ENCODE data around the gene GAS7. TPM values are rescaled to one million over a fixed set of nuclear protein-coding genes. Genes with fewer than 3 reads are reported as not detected.

GAS7 gene
- polyA plus RNA-seq, 6 donors from 2014 or later = 1.1 to 3.6 (median 1.8) TPM; not detected in 1

GRCh38 chr17:10135539-10136257 is 62.7 kb downstream of the GAS7 start:
- ATAC-seq (ENCODE audit: low read depth in 2 of 2) = no peak
- Mint-ChIP-seq H3K9me3 (no peaks in the 10 kb centered on the region), H3K36me3 (no peaks in the 10 kb centered on the region), H3K4me3 (peak overlapping the region in 1 of 8 donors; percentile 4), H3K27ac (peak overlapping the region in 1 of 6 donors; percentile 84), H3K27me3 (no peaks in the 10 kb centered on the region), H3K4me1 (peaks cover 3 to 18% (median 7%) of the 10 kb centered on the region in 3 donors)
- DNase-seq = no peak

GRCh38 chr17:10130677-10131076 is 67.7 kb downstream of the GAS7 start:
- H3K36me3 Mint-ChIP-seq = no peaks in the 10 kb centered on the region
- no peak overlapping the region for H3K4me3 Mint-ChIP-seq
- H3K27me3 Mint-ChIP-seq = no peaks in the 10 kb centered on the region

GRCh38 chr17:10130263-10130662 is 68.1 kb downstream of the GAS7 start:
- DNase-seq (no peak), ATAC-seq (ENCODE audit: low read depth in 2 of 2) (no peak)
- Mint-ChIP-seq H3K9me3 (peaks cover 0 to 5% (median 0%) of the 10 kb centered on the region in 7 donors), H3K36me3 (no peaks in the 10 kb centered on the region), H3K27ac (peak overlapping the region in 1 of 6 donors; percentile 58), H3K27me3 (no peaks in the 10 kb centered on the region), H3K4me3 (no peak overlapping the region), H3K4me1 (peaks cover 5 to 37% (median 26%) of the 10 kb centered on the region in 3 donors)

More at GRCh38 chr17:10130677-10131076, 67.7 kb downstream of the GAS7 start:
- no peak for DNase-seq
- Mint-ChIP-seq H3K27ac (peak overlapping the region in 3 of 6 donors; percentile 47 to 86 (median 82)), H3K4me1 (peaks cover 8 to 37% (median 31%) of the 10 kb centered on the region in 3 donors), H3K9me3 (peaks cover 0 to 5% (median 0%) of the 10 kb centered on the region in 7 donors)
- no peak for ATAC-seq (ENCODE audit: low read depth in 2 of 2)

GRCh38 chr17:10127819-10128425 is 70.5 kb downstream of the GAS7 start:
- Mint-ChIP-seq H3K27me3 (no peaks in the 10 kb centered on the region), H3K4me3 (peak overlapping the region in 4 of 8 donors; percentile 9 to 80 (median 22)), H3K36me3 (no peaks in the 10 kb centered on the region), H3K4me1 (peaks cover 8 to 41% (median 39%) of the 10 kb centered on the region in 3 donors), H3K9me3 (peaks cover 0 to 5% (median 0%) of the 10 kb centered on the region in 7 donors), H3K27ac (peak overlapping the region in 5 of 6 donors; percentile 1 to 88 (median 42))
- ATAC-seq (ENCODE audit: low read depth in 2 of 2) (peak; percentile 51 to 63), DNase-seq (no peak)

- Mint-ChIP-seq H3K4me1 (peaks cover 16 to 50% (median 50%) of the 10 kb centered on the region in 3 donors), H3K4me3 (peak overlapping the region in 4 of 8 donors; percentile 2 to 80 (median 22)), H3K9me3 (peaks cover 0 to 5% (median 0%) of the 10 kb centered on the region in 7 donors), H3K27ac (peak overlapping the region in 3 of 6 donors; percentile 1 to 22 (median 15)), H3K27me3 (no peaks in the 10 kb centered on the region), H3K36me3 (no peaks in the 10 kb centered on the region)
- ATAC-seq (ENCODE audit: low read depth in 2 of 2) = peak in 1 of 2 donors; percentile 8
- DNase-seq = no peak
Observed at GRCh38 chr17:10126616-10127501, 71.5 kb downstream of the GAS7 start.

GRCh38 chr17:10126276-10126615 is 72.2 kb downstream of the GAS7 start:
- DNase-seq = no peak

GRCh38 chr17:10125531-10126275 is 72.7 kb downstream of the GAS7 start:
- H3K36me3 Mint-ChIP-seq = no peaks in the 10 kb centered on the region
- H3K27me3 Mint-ChIP-seq = no peaks in the 10 kb centered on the region
- DNase-seq = no peak
- no peak overlapping the region for H3K4me3 Mint-ChIP-seq
- peak overlapping the region in 3 of 6 donors; percentile 38 to 95 (median 57) for H3K27ac Mint-ChIP-seq
- H3K9me3 Mint-ChIP-seq = peaks cover 0 to 5% (median 0%) of the 10 kb centered on the region in 7 donors
- ATAC-seq (ENCODE audit: low read depth in 2 of 2) = no peak
- H3K4me1 Mint-ChIP-seq = peaks cover 22 to 60% (median 53%) of the 10 kb centered on the region in 3 donors

More at GRCh38 chr17:10126276-10126615, 72.2 kb downstream of the GAS7 start:
- Mint-ChIP-seq H3K36me3 (no peaks in the 10 kb centered on the region), H3K27me3 (no peaks in the 10 kb centered on the region), H3K4me3 (no peak overlapping the region), H3K4me1 (peaks cover 22 to 56% (median 55%) of the 10 kb centered on the region in 3 donors), H3K9me3 (peaks cover 0 to 5% (median 0%) of the 10 kb centered on the region in 7 donors), H3K27ac (peak overlapping the region in 3 of 6 donors; percentile 1 to 22 (median 8))
- no peak for ATAC-seq (ENCODE audit: low read depth in 2 of 2)

GRCh38 chr17:10123093-10123492 is 75.3 kb downstream of the GAS7 start:
- Mint-ChIP-seq H3K4me3 (peak overlapping the region in 2 of 8 donors; percentile 28 to 68), H3K27me3 (no peaks in the 10 kb centered on the region), H3K9me3 (peaks cover 0 to 5% (median 0%) of the 10 kb centered on the region in 7 donors), H3K4me1 (peaks cover 43 to 71% (median 69%) of the 10 kb centered on the region in 3 donors), H3K27ac (peak overlapping the region; percentile 28 to 86 (median 64)), H3K36me3 (no peaks in the 10 kb centered on the region)
- DNase-seq = no peak
- no peak for ATAC-seq (ENCODE audit: low read depth in 2 of 2)

- DNase-seq = peak; percentile 61
- Mint-ChIP-seq H3K36me3 (no peaks in the 10 kb centered on the region), H3K4me3 (peak overlapping the region in 7 of 8 donors; percentile 68 to 86 (median 76)), H3K27ac (peak overlapping the region; percentile 86 to 97 (median 96)), H3K9me3 (peaks cover 0 to 5% (median 0%) of the 10 kb centered on the region in 7 donors), H3K4me1 (peaks cover 50 to 75% (median 73%) of the 10 kb centered on the region in 3 donors), H3K27me3 (no peaks in the 10 kb centered on the region)
- ATAC-seq (ENCODE audit: low read depth in 2 of 2) = peak; percentile 63 to 70
Observed at GRCh38 chr17:10121971-10122707, 76.3 kb downstream of the GAS7 start.

GRCh38 chr17:10120749-10121148 is 77.7 kb downstream of the GAS7 start:
- no peaks in the 10 kb centered on the region for H3K27me3 Mint-ChIP-seq
- H3K9me3 Mint-ChIP-seq = no peaks in the 10 kb centered on the region
- ATAC-seq (ENCODE audit: low read depth in 2 of 2) (no peak), DNase-seq (no peak)
- H3K4me1 Mint-ChIP-seq = peaks cover 56 to 81% (median 75%) of the 10 kb centered on the region in 3 donors
- H3K36me3 Mint-ChIP-seq = no peaks in the 10 kb centered on the region
- H3K4me3 Mint-ChIP-seq = peak overlapping the region in 7 of 8 donors; percentile 54 to 87 (median 73)
- H3K27ac Mint-ChIP-seq = peak overlapping the region; percentile 24 to 96 (median 90)

- no peaks in the 10 kb centered on the region for H3K27me3 Mint-ChIP-seq
- H3K4me1 Mint-ChIP-seq = peaks cover 63 to 88% (median 81%) of the 10 kb centered on the region in 3 donors
- ATAC-seq (ENCODE audit: low read depth in 2 of 2) = no peak
- H3K4me3 Mint-ChIP-seq = peak overlapping the region in 7 of 8 donors; percentile 54 to 87 (median 79)
- peak overlapping the region; percentile 61 to 96 (median 92) for H3K27ac Mint-ChIP-seq
- no peaks in the 10 kb centered on the region for H3K9me3 Mint-ChIP-seq
- H3K36me3 Mint-ChIP-seq = no peaks in the 10 kb centered on the region
- DNase-seq = no peak
Observed at GRCh38 chr17:10120109-10120485, 78.3 kb downstream of the GAS7 start.

Data from naive B cell (primary cell).